Panc1 (cell line): ENCODE data around the gene PRDX1. TPM values are rescaled to one million over a fixed set of nuclear protein-coding genes. Genes with fewer than 3 reads are reported as not detected.
A peak's percentile ranks its signal among the peaks of the same experiment; 100 is the strongest.
"Not testable (repeated sequence)": the region's sequence is repeated elsewhere in the genome, so short reads cannot be mapped to it uniquely, and the experiment has no call there.

Source experiments
- ATAC-seq: fragments of 200-7000 bp; cut with Tn5 transposase; 2 replicates; pipeline ENCODE4 v1.9.1; 2020; ENCODE audit warnings: mild to moderate bottlenecking, moderate library complexity
- BruUV-seq: library from RNA; stranded (reverse); fragments of 400-500 nt; replicated peaks from 2 replicates; lab custom pipeline; 2021; lab: Mats Ljungman, UMichigan
- CTCF ChIA-PET: fragments of 300-600 bp; sonication (Branson Sonifier 250); formaldehyde crosslinking; loops from one replicate; lab custom pipeline; 2022; ENCODE audit warnings: antibody characterized with exemption; lab: Charles Lee
- POLR2A ChIA-PET: fragments of 300-600 bp; sonication (Branson Sonifier 250); formaldehyde crosslinking; loops from one replicate; lab custom pipeline; 2022; ENCODE audit warnings: antibody characterized with exemption; lab: Charles Lee
- DNase-seq: peaks from one replicate; pipeline ENCODE4 v3.0.0-alpha.2; 2010; ENCODE audit warnings: low read depth, low spot score
- H3K27ac ChIP-seq: 2 replicates; pipeline ENCODE4 v1.5.1; 2011; ENCODE audit warnings: mild to moderate bottlenecking, low read length, inconsistent platforms
- H3K27me3 ChIP-seq: fragments of 200-500 bp; sonication (Bioruptor generic); 2 replicates; pipeline ENCODE4 v1.6.0; 2014; ENCODE audit warnings: low read length, inconsistent platforms; ENCODE audit not compliant: control insufficient read depth, insufficient read depth
- H3K36me3 ChIP-seq: fragments of 200-500 bp; sonication (Bioruptor generic); 2 replicates; pipeline ENCODE4 v1.5.1; 2014; ENCODE audit warnings: inconsistent platforms, mild to moderate bottlenecking, low read length, moderate library complexity; ENCODE audit not compliant: control insufficient read depth, insufficient read depth
- H3K4me1 ChIP-seq: 2 replicates; pipeline ENCODE4 v1.5.1; 2011; ENCODE audit warnings: inconsistent platforms, mild to moderate bottlenecking, low read length, moderate library complexity; ENCODE audit not compliant: control insufficient read depth, insufficient read depth
- H3K4me3 ChIP-seq, 2 experiments: 2 replicates each; pipeline ENCODE4 v1.5.1; 2011 to 2012; ENCODE audit warnings: low read depth in 2 of 2, low read length in 2 of 2, mild to moderate bottlenecking in 2 of 2, inconsistent platforms in 1 of 2, moderate library complexity in 1 of 2
- H3K9me3 ChIP-seq: fragments of 200-500 bp; sonication (Bioruptor generic); 2 replicates; pipeline ENCODE4 v1.5.1; 2014; ENCODE audit warnings: low read depth, mild to moderate bottlenecking, inconsistent platforms, low read length, moderate library complexity; ENCODE audit not compliant: control insufficient read depth, insufficient read depth
- CTCF ChIP-seq: fragments of 450-650 bp; IDR thresholded peaks from 2 replicates; pipeline ENCODE4 v1.5.1; 2017; ENCODE audit warnings: mild to moderate bottlenecking
- POLR2AphosphoS5 ChIP-seq: IDR thresholded peaks from 2 replicates; pipeline ENCODE4 v1.6.1; 2012; ENCODE audit warnings: mild to moderate bottlenecking, low read depth, low read length, moderate library complexity
- SIN3A ChIP-seq: IDR thresholded peaks from 2 replicates; pipeline ENCODE4 v1.6.1; 2012; ENCODE audit warnings: low read depth, mild to moderate bottlenecking, low read length, moderate library complexity, borderline replicate concordance; ENCODE audit not compliant: insufficient read depth
- TCF7L2 ChIP-seq: IDR thresholded peaks from 2 replicates; pipeline ENCODE4 v1.6.1; 2011; ENCODE audit warnings: mild to moderate bottlenecking, low read depth, low read length, inconsistent platforms
- in situ Hi-C: cut with HindIII; loops from 2 replicates; pipeline ENCODE4 v1.10.0; 2016; ENCODE audit warnings: low sequenced_read_pairs, low pct_unique_long_range_greater_than_20kb
- intact Hi-C: fragments of 100-400 bp; cut with micrococcal nuclease; formaldehyde crosslinking; loops from one replicate; pipeline ENCODE4 v1.10.0; 2022; ENCODE audit not compliant: unreplicated experiment
- total RNA-seq: library from RNA; stranded (reverse); gene quantifications from one replicate; pipeline ENCODE4 v1.2.1, GENCODE V29; 2021; ENCODE audit not compliant: unreplicated experiment
- TF ChIP-seq, protein P1 (sequence below), 2 experiments: IDR thresholded peaks; 2 replicates each; pipeline ENCODE4 v1.6.1; 2011 to 2012; ENCODE audit warnings: low read depth in 2 of 2, control low read depth in 1 of 2, low read length in 1 of 2, mild to moderate bottlenecking in 1 of 2, moderate library complexity in 1 of 2; ENCODE audit not compliant: insufficient read depth in 1 of 2

The PRDX1 gene
- total RNA-seq, 1 experiment from 2014 or later, result 719 TPM

GRCh38 chr1:45522324-45523104 lies 830 bp upstream of the PRDX1 start:
- peak; percentile 50 for ATAC-seq
- H3K36me3 ChIP-seq, result peaks cover 8% of the 10 kb centered on the region
- POLR2A ChIA-PET, result interaction anchor here (0.6 to 1.6 kb wide), 8 partner anchors 17 to 1678 kb away, joined by 3 to 10 read pairs (median 4); partner anchors contain the start of genes AKR1A1, CCDC163 and MMACHC
- TF ChIP-seq POLR2AphosphoS5 (no peak), SIN3A (no peak), CTCF (no peak), TCF7L2 (no peak)
- TF ChIP-seq, protein P1, sequence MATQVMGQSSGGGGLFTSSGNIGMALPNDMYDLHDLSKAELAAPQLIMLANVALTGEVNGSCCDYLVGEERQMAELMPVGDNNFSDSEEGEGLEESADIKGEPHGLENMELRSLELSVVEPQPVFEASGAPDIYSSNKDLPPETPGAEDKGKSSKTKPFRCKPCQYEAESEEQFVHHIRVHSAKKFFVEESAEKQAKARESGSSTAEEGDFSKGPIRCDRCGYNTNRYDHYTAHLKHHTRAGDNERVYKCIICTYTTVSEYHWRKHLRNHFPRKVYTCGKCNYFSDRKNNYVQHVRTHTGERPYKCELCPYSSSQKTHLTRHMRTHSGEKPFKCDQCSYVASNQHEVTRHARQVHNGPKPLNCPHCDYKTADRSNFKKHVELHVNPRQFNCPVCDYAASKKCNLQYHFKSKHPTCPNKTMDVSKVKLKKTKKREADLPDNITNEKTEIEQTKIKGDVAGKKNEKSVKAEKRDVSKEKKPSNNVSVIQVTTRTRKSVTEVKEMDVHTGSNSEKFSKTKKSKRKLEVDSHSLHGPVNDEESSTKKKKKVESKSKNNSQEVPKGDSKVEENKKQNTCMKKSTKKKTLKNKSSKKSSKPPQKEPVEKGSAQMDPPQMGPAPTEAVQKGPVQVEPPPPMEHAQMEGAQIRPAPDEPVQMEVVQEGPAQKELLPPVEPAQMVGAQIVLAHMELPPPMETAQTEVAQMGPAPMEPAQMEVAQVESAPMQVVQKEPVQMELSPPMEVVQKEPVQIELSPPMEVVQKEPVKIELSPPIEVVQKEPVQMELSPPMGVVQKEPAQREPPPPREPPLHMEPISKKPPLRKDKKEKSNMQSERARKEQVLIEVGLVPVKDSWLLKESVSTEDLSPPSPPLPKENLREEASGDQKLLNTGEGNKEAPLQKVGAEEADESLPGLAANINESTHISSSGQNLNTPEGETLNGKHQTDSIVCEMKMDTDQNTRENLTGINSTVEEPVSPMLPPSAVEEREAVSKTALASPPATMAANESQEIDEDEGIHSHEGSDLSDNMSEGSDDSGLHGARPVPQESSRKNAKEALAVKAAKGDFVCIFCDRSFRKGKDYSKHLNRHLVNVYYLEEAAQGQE (IDR thresholded peaks at IDR 0.05; ENCODE audit: insufficient read depth in 1 of 2, low read depth in 2 of 2, low read length in 1 of 2), result no peak
- in situ Hi-C loops, result no loop called here
- no peak for DNase-seq
- H3K27me3 ChIP-seq, result no peaks in the 10 kb centered on the region
- intact Hi-C loops, result loop anchor here (5.0 kb wide), 1 partner anchor 35 kb away; no protein-coding TSS in a partner anchor
- peak overlapping the region; percentile 99 for H3K27ac ChIP-seq
- BruUV-seq, result TSS peak; percentile 100
- no peaks in the 10 kb centered on the region for H3K9me3 ChIP-seq
- CTCF ChIA-PET, result interaction anchor here (1.6 kb wide), 1 partner anchor 46 kb away, joined by 3 read pairs; no protein-coding TSS in a partner anchor
- H3K4me1 ChIP-seq, result peaks cover 21% of the 10 kb centered on the region
- peak overlapping the region; percentile 92 to 98 for H3K4me3 ChIP-seq

GRCh38 chr1:45519774-45520173 lies 1.9 kb downstream of the PRDX1 start:
- CTCF ChIA-PET, result interaction anchor here (0.6 kb wide), 2 partner anchors 144 to 603 kb away, joined by 3 to 8 read pairs; no protein-coding TSS in a partner anchor

More at GRCh38 chr1:45519774-45520173, 1.9 kb downstream of the PRDX1 start:
- Histone ChIP-seq H3K4me3 (peak overlapping the region; percentile 92 to 98), H3K36me3 (peaks cover 28% of the 10 kb centered on the region), H3K4me1 (peaks cover 14% of the 10 kb centered on the region)
- DNase-seq, BruUV-seq, H3K27me3 ChIP-seq, in situ Hi-C loops, ATAC-seq, POLR2A ChIA-PET, H3K9me3 ChIP-seq, H3K27ac ChIP-seq: not testable (repeated sequence)
- intact Hi-C loops, result loop anchor here (5.0 kb wide), 1 partner anchor 38 kb away; no protein-coding TSS in a partner anchor
